ENCODE measurements around the gene BCAN. TPM values are rescaled to one million over a fixed set of nuclear protein-coding genes. Genes with fewer than 3 reads are reported as not detected.

Gene BCAN
- total RNA-seq, 4 donors from 2014 or later, result not detected

DNA sequence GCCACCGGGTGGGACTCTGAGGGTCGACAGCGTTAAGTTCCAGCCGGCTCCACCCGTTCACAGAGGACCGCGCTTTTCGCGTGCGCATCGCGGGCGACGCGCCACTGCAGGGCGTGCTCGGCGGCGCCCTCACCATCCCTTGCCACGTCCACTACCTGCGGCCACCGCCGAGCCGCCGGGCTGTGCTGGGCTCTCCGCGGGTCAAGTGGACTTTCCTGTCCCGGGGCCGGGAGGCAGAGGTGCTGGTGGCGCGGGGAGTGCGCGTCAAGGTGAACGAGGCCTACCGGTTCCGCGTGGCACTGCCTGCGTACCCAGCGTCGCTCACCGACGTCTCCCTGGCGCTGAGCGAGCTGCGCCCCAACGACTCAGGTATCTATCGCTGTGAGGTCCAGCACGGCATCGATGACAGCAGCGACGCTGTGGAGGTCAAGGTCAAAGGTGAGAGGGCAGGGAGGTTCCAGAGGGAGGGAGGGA lies 4.9 kb downstream of the BCAN start:
- 0% methylated on average over 1 to 5 of the region's 51 CpGs for WGBS, 2 donors
- no peak overlapping the region for H3K4me3 ChIP-seq
- no peaks in the 10 kb centered on the region for H3K9me3 ChIP-seq
- TF ChIP-seq POLR2A (IDR thresholded peaks at IDR 0.05) (no peak), CTCF (IDR thresholded peaks at IDR 0.05) (no peak)
- peaks cover 4 to 8% (median 7%) of the 10 kb centered on the region in 3 donors for H3K4me1 ChIP-seq
- no peak overlapping the region for H3K27ac ChIP-seq
- intact Hi-C loops (cut with DNase I), result no loop called here
- DNase-seq, result no peak
- H3K27me3 ChIP-seq, result peaks cover 5 to 99% (median 10%) of the 10 kb centered on the region in 4 donors
- no peaks in the 10 kb centered on the region for H3K36me3 ChIP-seq

GRCh38 chr1:156647351-156647750 lies 5.4 kb downstream of the BCAN start:
- H3K36me3 ChIP-seq, result no peaks in the 10 kb centered on the region
- 79% methylated on average over 4 of the region's 10 CpGs; no CpG with 5 or more reads in 1 of the 2 donors for WGBS, 2 donors
- peaks cover 0 to 2% (median under 1%) of the 10 kb centered on the region in 3 donors for H3K4me1 ChIP-seq
- H3K27me3 ChIP-seq, result peaks cover 0 to 99% (median 6%) of the 10 kb centered on the region in 4 donors
- intact Hi-C loops (cut with DNase I), result no loop called here
- H3K4me3 ChIP-seq, result no peak overlapping the region
- H3K27ac ChIP-seq, result no peak overlapping the region
- TF ChIP-seq CTCF (IDR thresholded peaks at IDR 0.05), result no peak
- DNase-seq, result no peak
- H3K9me3 ChIP-seq, result no peaks in the 10 kb centered on the region

DNA sequence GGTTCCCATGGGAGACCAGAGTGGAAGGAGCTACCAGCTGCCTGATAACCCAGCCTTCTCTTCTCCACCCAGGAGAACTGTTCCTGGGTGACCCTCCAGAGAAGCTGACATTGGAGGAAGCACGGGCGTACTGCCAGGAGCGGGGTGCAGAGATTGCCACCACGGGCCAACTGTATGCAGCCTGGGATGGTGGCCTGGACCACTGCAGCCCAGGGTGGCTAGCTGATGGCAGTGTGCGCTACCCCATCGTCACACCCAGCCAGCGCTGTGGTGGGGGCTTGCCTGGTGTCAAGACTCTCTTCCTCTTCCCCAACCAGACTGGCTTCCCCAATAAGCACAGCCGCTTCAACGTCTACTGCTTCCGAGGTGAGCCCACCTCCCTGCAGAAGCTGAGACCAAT lies 6.6 kb downstream of the BCAN start:
- Histone ChIP-seq H3K9me3 (no peaks in the 10 kb centered on the region), H3K4me1 (no peaks in the 10 kb centered on the region), H3K36me3 (no peaks in the 10 kb centered on the region), H3K4me3 (no peak overlapping the region), H3K27me3 (peaks cover 0 to 99% (median 0%) of the 10 kb centered on the region in 4 donors), H3K27ac (no peak overlapping the region)
- no peak for TF ChIP-seq CTCF (IDR thresholded peaks at IDR 0.05)
- TF ChIP-seq POLR2A (IDR thresholded peaks at IDR 0.05), result no peak
- DNase-seq, result no peak
- intact Hi-C loops (cut with DNase I), result no loop called here
- 91 to 94% methylated on average over 8 of the region's 10 CpGs for WGBS, 2 donors

DNA sequence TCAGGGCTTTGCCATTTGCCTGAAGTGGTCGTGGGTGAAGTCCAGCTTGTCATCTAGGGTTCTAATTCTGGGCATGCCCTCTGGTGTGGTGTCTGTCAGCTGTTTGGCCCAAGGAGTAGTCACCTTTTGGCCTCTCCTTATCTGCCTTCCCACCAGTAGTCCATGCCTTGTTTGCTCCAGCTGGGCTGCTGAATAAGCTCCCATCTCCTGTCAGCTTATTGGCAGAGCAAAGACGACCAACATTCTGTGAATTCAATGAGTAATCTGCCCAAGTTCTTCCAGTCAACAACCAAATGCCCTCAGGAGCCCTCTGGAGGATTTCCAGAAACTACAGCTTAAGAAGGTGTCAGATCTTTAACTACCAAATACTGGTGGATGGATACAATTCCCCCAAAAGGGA lies 7.0 kb downstream of the BCAN start:
- 17 to 26% methylated on average over 1 to 2 of the region's 2 CpGs for WGBS, 2 donors
- no peak for TF ChIP-seq CTCF (IDR thresholded peaks at IDR 0.05)
- no peak for TF ChIP-seq POLR2A (IDR thresholded peaks at IDR 0.05)
- no peak for DNase-seq
- no peaks in the 10 kb centered on the region for H3K36me3 ChIP-seq
- no peaks in the 10 kb centered on the region for H3K9me3 ChIP-seq
- peaks cover 0 to 99% (median 0%) of the 10 kb centered on the region in 4 donors for H3K27me3 ChIP-seq
- intact Hi-C loops (cut with DNase I), result no loop called here
- H3K4me1 ChIP-seq, result no peaks in the 10 kb centered on the region
- H3K4me3 ChIP-seq, result no peak overlapping the region
- no peak overlapping the region for H3K27ac ChIP-seq

DNA sequence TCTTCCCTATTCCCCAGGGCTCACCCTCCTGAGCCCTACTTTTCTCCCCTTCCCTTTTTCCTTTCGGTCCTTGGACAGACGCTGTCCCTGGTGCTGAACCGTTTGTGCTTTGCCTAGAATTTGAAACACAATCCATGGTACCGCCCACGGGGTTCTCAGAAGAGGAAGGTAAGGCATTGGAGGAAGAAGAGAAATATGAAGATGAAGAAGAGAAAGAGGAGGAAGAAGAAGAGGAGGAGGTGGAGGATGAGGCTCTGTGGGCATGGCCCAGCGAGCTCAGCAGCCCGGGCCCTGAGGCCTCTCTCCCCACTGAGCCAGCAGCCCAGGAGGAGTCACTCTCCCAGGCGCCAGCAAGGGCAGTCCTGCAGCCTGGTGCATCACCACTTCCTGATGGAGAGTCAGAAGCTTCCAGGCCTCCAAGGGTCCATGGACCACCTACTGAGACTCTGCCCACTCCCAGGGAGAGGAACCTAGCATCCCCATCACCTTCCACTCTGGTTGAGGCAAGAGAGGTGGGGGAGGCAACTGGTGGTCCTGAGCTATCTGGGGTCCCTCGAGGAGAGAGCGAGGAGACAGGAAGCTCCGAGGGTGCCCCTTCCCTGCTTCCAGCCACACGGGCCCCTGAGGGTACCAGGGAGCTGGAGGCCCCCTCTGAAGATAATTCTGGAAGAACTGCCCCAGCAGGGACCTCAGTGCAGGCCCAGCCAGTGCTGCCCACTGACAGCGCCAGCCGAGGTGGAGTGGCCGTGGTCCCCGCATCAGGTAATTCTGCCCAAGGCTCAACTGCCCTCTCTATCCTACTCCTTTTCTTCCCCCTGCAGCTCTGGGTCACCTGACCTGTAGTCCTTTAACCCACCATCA lies 10.4 kb downstream of the BCAN start:
- intact Hi-C loops (cut with DNase I), result no loop called here
- peaks cover 0 to 99% (median 0%) of the 10 kb centered on the region in 4 donors for H3K27me3 ChIP-seq
- no peaks in the 10 kb centered on the region for H3K9me3 ChIP-seq
- no peak for TF ChIP-seq POLR2A (IDR thresholded peaks at IDR 0.05)
- TF ChIP-seq CTCF (IDR thresholded peaks at IDR 0.05), result no peak
- no peak for DNase-seq
- H3K27ac ChIP-seq, result no peak overlapping the region
- WGBS, 2 donors, result 36 to 65% methylated on average over 7 to 12 of the region's 16 CpGs
- peaks cover 9 to 13% (median 9%) of the 10 kb centered on the region in 3 donors for H3K4me1 ChIP-seq
- H3K36me3 ChIP-seq, result no peaks in the 10 kb centered on the region
- no peak overlapping the region for H3K4me3 ChIP-seq
